IPS DF 19.7 (cell line): ENCODE data around the gene SRPK2.
"Not testable (repeated sequence)": the region's sequence is repeated elsewhere in the genome, so short reads cannot be mapped to it uniquely, and the experiment has no call there.

Source experiments
- DNase-seq: peaks from one replicate; pipeline ENCODE4 v3.0.0-alpha.2; 2013; ENCODE audit warnings: low read depth, low spot score

Gene SRPK2

DNA sequence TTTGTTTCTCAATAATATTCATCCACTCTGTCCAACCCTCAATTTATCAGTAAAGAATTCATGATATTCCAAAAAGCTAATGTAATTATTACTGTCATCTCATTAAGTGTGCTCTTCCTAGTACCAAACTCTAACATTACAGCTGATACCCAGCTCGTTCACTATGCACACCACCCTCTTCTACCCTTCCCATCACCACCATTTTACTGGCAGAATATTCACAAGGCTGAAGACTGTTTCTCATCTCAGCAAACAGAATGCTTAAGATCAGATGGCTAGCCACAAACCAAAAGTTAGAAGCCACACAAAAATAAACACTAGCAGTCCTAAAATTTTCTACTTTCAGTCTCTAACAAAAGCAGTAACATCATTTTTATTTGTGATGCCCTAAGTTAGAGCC is 121.5 kb downstream of the SRPK2 start:
- DNase-seq, result no peak

- DNase-seq, result no peak
Observed at GRCh38 chr7:105264707-105265106, 124.0 kb downstream of the SRPK2 start.

DNA sequence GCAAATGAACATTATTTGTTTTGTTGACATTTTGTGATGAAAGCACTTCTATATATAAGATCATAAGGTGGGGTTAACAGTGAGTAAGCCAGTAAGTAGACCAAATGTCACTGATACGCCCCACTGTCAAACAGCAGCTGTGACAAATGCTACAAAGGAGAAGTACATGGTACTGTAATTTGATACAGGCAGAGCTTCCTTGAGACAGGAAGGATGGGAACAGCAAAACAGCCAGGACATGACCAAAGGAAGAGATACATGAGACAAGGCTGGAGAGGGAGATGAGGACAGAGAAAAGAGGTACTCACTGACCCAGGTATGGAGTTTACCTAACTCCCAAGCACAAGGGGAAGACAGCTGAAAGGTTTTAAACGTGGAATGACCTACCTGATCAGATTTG is 127.0 kb downstream of the SRPK2 start:
- no peak for DNase-seq

GRCh38 chr7:105260201-105260871 is 128.4 kb downstream of the SRPK2 start:
- DNase-seq, result not testable (repeated sequence)

GRCh38 chr7:105258919-105259318 is 129.8 kb downstream of the SRPK2 start:
- not testable (repeated sequence) for DNase-seq

GRCh38 chr7:105257338-105257737 is 131.4 kb downstream of the SRPK2 start:
- DNase-seq, result no peak

DNA sequence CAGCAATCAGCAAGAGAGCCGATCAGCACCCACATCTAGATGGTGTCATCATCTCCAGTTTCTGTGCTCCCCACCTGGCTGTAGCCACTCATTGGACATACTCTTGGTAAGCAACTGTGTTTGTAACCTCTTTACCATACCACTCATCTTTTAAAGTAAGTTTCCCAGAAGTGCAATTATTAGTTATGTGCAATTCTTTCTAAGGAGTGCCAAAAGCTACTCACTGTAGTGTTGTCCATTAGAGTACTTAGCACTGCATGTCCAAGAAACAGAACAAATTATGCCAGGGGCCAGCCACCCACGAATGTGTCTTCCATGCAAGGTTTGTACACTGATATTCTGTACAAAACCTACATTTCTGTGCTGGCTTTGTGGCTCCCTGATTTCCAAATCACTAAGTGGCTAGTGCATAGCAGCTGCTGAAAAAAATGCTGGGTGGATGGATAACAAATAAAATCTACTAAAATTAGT is 131.9 kb downstream of the SRPK2 start:
- DNase-seq, result no peak

DNA sequence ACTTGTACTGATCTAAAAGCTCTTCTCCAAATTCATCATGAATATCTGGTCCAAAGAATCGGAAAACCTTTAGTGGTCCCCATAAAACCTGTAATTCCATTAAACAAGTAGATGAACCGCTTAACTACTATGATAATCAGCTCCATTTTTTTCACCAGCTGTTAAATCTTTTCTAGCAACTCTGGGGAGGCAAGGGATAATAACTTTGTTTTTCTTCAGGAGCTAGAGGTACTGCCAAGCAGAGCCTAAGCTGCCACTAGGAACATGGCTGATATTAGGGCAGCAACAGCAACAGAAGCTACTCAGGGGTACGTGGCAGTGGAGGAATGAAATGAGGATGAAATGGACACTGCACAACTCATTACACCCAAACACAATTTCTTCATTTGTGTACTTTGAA is 138.0 kb downstream of the SRPK2 start:
- no peak for DNase-seq

GRCh38 chr7:105250239-105250638 is 138.5 kb downstream of the SRPK2 start:
- no peak for DNase-seq

DNA sequence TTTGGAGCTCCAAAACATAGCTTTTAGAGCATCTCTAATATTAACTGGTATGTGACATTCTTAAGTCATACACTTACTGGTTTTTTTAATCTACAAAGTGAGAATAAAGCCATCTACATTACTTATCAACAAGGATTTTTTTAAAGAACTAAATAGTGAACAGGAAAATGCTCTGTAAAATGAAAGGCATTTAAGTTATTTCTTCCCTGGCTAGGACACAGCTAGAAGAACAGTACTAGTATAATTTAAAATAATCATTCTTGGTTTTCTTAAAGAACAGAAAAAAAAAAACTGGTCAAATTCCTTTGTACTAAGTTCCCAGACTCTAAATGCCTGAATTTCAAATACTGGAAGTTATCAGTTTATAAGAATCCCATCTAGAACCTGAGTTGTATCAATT is 139.5 kb downstream of the SRPK2 start:
- no peak for DNase-seq

DNA sequence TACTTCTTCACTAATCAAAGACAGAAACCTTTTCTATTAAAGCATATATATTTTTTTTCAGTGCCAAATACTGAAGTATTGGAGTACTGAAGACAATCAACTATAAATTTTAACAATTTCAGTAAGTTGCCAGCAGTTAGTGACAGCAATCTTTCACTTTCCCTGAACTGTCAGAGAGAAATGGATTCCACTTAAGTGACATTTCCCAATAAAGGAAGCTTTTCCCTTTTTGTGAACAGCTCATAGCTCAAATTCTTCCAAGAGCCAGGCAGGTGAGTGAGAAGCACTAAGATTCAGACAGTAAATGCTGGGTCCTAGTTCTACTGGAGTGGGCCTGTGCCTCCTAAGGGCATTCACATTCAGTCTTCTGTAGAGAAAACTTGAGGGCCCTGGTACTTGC is 142.0 kb downstream of the SRPK2 start:
- DNase-seq, result no peak

GRCh38 chr7:105246256-105246655 is 142.5 kb downstream of the SRPK2 start:
- no peak for DNase-seq

DNA sequence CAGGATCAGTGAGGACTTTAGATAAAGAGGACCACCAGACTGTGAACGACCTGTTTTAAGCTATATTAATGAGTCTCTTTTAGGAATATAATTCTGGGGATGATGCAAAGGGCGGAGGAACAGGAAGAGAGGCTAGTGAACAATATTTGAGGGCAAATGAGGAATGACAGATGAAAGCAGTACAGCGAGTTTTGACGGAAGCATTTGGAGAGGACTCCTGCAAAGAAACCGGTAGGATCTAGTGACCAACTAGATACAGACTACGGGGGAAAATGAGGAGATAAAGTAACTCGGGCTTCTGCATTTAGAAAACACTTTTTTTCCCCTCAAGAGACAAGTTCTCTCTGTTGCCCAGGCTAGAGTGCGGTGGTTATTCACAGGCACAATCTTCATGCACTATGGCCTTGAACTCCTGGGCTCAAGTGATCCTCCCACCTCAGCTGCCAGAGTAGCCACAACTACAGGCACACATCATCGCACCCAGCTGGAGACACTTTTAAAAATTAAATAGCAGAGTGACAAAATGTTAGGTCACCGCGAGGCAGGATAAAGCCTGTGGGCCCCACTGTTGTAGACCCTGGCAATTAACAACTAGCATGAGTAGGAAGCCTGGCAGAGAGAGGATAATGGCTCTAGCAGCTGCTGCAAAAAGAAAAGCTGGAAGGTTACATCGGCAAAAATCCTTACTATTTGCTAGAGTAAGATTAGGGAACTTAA is 143.2 kb downstream of the SRPK2 start:
- no peak for DNase-seq

GRCh38 chr7:105244594-105244993 is 144.1 kb downstream of the SRPK2 start:
- no peak for DNase-seq

DNA sequence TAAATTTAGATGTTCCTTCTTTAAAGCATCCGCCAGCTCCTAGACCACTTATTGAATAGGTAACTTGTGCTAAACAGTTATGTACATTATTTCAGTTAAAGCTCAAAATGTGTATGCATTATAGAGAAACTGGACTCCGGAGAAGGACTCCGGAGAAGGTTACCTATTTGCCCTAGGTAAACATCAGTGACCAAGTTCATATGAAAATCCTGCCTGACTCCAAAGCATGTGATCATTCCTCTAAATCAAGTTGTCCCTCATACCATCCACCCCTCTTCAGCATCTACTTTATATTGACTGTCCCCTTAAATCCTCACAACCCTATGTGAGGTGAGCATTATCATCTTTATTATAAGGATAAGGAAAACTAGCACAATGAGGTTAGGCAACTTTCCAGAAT is 147.5 kb downstream of the SRPK2 start:
- DNase-seq, result no peak

GRCh38 chr7:105238198-105238765 is 150.4 kb downstream of the SRPK2 start:
- no peak for DNase-seq

DNA sequence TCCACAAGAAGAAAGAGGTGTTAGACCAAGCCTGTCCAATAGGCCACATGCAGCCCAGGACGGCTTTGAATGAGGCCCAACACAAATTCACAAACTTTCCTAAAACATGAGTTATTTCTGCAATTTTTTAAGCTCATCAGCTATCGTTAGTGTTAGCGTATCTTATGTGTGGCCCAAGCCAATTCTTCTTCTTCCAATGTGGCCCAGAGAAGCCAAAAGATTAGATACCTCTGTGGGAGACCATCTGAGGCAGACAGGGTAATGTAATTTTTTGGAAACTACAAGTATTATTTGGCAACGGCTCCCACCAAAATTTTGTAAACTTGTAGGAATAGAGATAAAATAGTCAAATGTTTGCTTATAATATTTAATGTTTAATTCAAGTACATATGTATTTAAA is 153.8 kb downstream of the SRPK2 start:
- DNase-seq, result no peak

DNA sequence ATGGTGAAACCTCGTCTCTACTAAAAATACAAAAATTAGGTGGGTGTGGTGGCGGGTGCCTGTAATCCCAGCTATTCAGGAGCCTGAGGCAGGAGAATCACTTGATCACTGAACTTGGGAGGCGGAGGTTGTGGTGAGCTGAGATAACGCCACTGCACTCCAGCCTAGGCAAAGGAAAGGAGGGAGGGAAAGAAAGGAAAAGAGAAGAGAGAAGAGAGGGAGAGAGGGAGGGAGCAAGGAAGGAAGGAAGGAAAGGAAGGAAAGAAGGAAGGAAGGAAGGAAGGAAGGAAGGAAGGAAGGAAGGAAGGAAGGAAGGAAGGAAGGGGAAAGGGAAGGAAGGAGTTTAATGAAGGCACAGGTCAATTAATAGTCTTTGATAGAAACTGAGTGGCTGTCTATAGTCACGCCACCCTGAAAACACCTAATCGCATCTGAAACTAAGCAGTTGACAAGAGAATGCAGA is 155.9 kb downstream of the SRPK2 start:
- DNase-seq, result not testable (repeated sequence)

DNA sequence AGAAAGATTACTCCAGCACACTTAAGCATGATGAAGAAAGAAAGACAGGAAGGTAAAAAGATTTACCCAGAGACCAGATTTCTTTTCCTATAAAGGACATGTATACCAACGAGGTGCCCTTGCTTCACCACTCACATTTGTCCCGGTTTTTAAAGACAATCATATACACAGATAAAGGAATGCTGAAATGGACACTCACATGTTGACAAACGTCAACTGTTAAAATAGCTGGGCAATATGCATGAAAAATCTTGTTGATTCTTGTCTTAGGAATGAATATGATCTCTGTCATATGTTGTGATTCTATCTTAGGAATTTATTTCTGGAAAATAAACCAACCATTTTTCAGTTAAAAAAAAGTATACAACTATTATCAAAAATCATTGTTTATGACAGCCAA is 158.2 kb downstream of the SRPK2 start:
- DNase-seq, result no peak

GRCh38 chr7:105229641-105230040 is 159.1 kb downstream of the SRPK2 start:
- no peak for DNase-seq

DNA sequence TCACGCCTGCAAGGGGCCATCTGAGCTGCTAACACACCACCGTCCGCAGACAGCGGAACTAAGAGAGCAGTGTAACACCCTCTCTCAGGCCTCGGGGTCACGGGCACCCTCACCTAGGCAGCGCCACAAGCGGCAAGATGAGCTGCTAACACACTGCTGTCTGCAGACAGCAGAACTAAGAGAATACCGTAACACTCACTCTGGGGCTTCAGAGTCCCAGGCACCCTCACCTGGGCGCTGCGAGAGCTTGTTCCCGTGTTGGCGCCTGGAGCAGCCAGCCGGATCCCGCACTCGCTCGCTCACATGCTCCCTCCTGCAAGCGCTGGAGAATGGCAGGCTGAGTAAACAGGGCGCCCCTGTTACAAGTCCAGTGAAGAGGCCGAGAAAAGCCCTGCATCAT is 160.2 kb downstream of the SRPK2 start:
- DNase-seq, result peak; percentile 48

DNA sequence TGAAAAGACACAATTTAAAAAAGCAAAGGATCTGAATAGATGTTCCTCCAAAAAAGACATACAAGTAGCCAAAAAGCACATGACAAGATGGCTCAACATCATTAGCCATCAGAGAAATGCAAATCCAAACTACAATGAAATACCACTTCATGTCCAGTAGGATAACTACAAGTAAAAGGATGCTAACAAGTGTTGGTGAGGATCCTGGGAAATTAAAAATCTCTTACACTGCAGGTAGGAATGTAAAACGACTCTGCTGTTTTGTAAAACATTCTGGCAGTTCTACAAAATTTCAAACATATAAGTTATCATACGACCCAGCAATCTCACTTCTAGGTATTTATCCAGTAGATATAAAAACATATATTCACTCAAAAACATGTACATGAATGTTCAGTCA is 161.3 kb downstream of the SRPK2 start:
- DNase-seq, result no peak
